ENCODE measurements around the gene DSTN.
"Not testable (repeated sequence)": the region's sequence is repeated elsewhere in the genome, so short reads cannot be mapped to it uniquely, and the experiment has no call there.

Gene DSTN

GRCh38 chr20:17655286-17655651 is 85.4 kb downstream of the DSTN start:
- TF ChIP-seq CTCF (IDR thresholded peaks at IDR 0.05): no peak
- H3K27ac ChIP-seq: peak overlapping the region in 1 of 2 donors; percentile 18
- DNase-seq (ENCODE audit: low spot score): no peak
- no peak overlapping the region for H3K4me3 ChIP-seq

GRCh38 chr20:17655865-17656479 is 86.1 kb downstream of the DSTN start:
- no peak overlapping the region for H3K27ac ChIP-seq
- H3K4me3 ChIP-seq: no peak overlapping the region
- no peak for TF ChIP-seq CTCF (IDR thresholded peaks at IDR 0.05)
- no peak for DNase-seq (ENCODE audit: low spot score)

- TF ChIP-seq CTCF (IDR thresholded peaks at IDR 0.05): no peak
- Histone ChIP-seq H3K4me3 (no peak overlapping the region), H3K27ac (no peak overlapping the region)
- DNase-seq (ENCODE audit: low spot score): no peak
Measured at GRCh38 chr20:17657079-17657825, 87.4 kb downstream of the DSTN start.

GRCh38 chr20:17657898-17658647 is 88.2 kb downstream of the DSTN start:
- no peak for DNase-seq (ENCODE audit: low spot score)
- H3K4me3 ChIP-seq: no peak overlapping the region
- H3K27ac ChIP-seq: no peak overlapping the region
- TF ChIP-seq CTCF (IDR thresholded peaks at IDR 0.05): no peak

GRCh38 chr20:17658648-17658993 is 88.7 kb downstream of the DSTN start:
- H3K4me3 ChIP-seq: no peak overlapping the region
- no peak for DNase-seq (ENCODE audit: low spot score)

GRCh38 chr20:17659344-17659743 is 89.5 kb downstream of the DSTN start:
- H3K4me3 ChIP-seq; H3K27ac ChIP-seq; DNase-seq (ENCODE audit: low spot score): not testable (repeated sequence)

More at GRCh38 chr20:17658648-17658993, 88.7 kb downstream of the DSTN start:
- TF ChIP-seq CTCF (IDR thresholded peaks at IDR 0.05): no peak
- H3K27ac ChIP-seq: no peak overlapping the region
